NB4 (cell line): ENCODE measurements around the gene GPR132.

Source experiments
- DNase-seq: peaks from one replicate; pipeline ENCODE4 v3.0.0; 2010; ENCODE audit warnings: low read depth
- H3K4me3 ChIP-seq: one replicate; pipeline ENCODE4 v1.5.1; 2011; ENCODE audit warnings: mild to moderate bottlenecking, low read depth, low read length, moderate library complexity
- MYC ChIP-seq: IDR thresholded peaks from 2 replicates; pipeline ENCODE4 v1.6.1; 2011; ENCODE audit warnings: low read depth, low read length
- POLR2A ChIP-seq: IDR thresholded peaks from 2 replicates; pipeline ENCODE4 v1.6.1; 2011; ENCODE audit warnings: mild to moderate bottlenecking; ENCODE audit not compliant: insufficient read length; ENCODE audit errors: extremely low read depth
- TF ChIP-seq, protein P1 (sequence below): IDR thresholded peaks from 2 replicates; pipeline ENCODE4 v1.6.1; 2011; ENCODE audit warnings: low read depth, low read length
- TF ChIP-seq, protein P2 (sequence below): IDR thresholded peaks from one replicate; pipeline ENCODE4 v1.5.1; 2012; ENCODE audit warnings: low read depth, low read length

The GPR132 gene

DNA sequence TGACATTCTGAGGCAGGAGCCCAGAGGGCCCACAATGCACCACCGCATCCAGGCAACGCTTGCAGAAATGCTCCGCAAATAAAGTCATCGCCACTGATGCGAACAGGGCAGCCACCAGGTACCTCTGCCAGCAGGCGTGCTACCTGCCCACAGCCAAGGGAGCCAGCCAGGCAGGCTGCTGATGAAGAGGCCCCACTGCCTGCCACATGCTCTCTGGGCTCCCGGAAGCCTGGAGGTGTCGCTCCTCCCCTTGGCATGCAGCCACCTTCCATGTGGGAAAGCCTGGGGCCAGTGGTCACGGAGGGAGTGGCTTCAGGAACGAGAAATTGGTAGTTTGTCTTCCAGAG, 14.7 kb downstream of the GPR132 start:
- TF ChIP-seq, protein P1, sequence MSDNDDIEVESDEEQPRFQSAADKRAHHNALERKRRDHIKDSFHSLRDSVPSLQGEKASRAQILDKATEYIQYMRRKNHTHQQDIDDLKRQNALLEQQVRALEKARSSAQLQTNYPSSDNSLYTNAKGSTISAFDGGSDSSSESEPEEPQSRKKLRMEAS: no peak
- TF ChIP-seq MYC (no peak), POLR2A (no peak)
- TF ChIP-seq, protein P2, sequence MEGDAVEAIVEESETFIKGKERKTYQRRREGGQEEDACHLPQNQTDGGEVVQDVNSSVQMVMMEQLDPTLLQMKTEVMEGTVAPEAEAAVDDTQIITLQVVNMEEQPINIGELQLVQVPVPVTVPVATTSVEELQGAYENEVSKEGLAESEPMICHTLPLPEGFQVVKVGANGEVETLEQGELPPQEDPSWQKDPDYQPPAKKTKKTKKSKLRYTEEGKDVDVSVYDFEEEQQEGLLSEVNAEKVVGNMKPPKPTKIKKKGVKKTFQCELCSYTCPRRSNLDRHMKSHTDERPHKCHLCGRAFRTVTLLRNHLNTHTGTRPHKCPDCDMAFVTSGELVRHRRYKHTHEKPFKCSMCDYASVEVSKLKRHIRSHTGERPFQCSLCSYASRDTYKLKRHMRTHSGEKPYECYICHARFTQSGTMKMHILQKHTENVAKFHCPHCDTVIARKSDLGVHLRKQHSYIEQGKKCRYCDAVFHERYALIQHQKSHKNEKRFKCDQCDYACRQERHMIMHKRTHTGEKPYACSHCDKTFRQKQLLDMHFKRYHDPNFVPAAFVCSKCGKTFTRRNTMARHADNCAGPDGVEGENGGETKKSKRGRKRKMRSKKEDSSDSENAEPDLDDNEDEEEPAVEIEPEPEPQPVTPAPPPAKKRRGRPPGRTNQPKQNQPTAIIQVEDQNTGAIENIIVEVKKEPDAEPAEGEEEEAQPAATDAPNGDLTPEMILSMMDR: no peak
- H3K4me3 ChIP-seq: no peak overlapping the region
- no peak for DNase-seq

DNA sequence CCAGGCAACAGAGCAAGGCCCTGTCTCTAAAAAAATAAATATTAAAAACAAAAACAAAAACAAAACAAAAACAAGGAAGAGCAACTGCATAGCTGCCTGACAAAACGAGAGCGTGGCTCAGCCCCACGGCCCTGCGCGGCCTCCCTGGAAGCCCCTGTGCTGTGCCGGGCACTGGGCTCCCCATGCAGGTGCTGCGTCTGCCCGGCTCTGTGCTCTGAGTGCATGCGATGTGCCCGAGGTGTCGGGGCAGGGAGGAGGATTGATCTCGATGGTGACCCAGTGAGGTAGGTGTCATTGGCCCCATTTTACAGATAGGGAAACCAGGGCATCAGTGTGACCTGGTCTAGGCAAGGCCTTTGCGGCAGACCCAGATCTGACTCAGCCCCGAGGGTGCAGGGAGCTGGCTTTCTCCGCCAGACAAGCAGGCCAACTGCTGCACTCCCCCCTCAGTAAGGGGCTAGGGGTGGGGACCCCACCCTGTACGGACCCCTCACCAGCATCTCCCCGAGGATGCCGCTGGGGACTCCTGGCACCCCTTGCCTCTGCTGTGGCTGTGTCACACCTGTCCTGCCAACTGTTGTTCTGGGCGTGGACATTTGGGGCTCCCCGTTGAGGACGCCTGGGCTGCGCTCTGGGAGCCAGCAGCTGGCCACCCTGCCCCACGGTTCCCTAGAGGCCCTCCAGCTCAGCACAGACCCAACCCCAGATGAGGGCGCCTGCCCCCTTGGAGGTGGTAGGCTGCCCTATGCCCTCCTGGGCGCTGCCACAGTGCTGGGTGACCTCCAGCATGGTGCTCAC, 15.3 kb downstream of the GPR132 start:
- H3K4me3 ChIP-seq: no peak overlapping the region
- no peak for TF ChIP-seq POLR2A
- TF ChIP-seq, protein P1: no peak
- no peak for TF ChIP-seq MYC
- TF ChIP-seq, protein P2: no peak
- DNase-seq: no peak

DNA sequence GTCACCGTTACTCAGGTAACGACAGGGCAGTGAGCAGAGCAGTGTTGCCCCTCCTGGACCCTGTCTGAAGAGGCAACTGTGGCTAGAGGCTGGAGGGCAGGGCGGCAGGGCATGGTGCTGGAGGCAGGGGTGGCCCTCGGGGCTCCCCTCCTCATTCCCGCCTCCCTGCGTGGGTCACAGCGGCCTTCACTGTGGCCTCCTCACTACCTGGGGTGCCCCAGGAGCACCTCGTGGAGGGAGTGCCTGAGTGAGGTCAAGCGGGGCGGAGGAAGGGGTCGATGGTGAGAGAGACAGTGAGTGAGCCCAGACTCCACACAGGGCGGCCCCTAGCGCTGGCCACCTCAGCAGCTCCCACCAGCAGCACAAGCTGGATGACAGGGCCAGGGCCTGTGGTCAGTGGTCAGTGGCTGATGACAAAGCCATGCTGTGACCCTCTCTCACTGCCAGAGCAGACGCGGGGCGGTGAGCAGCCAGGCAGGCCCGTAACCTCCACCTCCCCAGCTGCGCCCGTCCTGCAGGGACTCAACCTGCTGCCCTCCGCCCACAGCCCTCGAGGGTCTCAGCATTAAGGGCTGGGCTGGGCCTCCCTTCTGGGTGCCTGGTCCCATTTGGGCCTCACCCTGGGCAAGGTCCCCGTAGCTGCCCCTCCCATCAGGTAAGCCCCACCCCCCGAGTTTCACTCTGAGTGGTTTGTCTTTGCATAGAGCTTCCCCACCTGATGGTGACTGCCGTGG, 17.8 kb downstream of the GPR132 start:
- H3K4me3 ChIP-seq: no peak overlapping the region
- TF ChIP-seq, protein P2: no peak
- TF ChIP-seq, protein P1: no peak
- TF ChIP-seq POLR2A: no peak
- TF ChIP-seq MYC: no peak
- DNase-seq: no peak

DNA sequence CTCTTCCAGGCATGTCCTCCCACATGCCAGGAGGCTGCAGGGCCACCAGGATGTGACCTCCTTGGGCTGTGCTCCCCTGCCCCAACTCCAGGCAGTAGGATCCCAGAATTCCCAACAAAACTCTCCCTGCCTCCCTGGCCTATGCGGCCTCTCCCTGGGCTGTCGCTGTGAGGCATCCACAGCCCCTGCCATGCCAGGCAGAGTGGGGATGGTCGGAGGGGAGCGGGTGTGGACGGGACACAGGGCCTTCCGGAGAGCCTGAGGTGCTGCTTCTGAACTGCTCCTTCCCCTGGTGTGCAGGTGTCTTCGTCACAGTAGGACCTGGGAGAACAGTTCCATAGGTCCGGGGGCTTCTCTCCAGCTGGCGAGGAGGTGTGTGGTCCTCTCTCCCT, 18.3 kb downstream of the GPR132 start:
- no peak for DNase-seq
- H3K4me3 ChIP-seq: no peak overlapping the region
- TF ChIP-seq POLR2A: no peak
- TF ChIP-seq MYC: no peak
- TF ChIP-seq, protein P2: no peak
- TF ChIP-seq, protein P1: no peak

DNA sequence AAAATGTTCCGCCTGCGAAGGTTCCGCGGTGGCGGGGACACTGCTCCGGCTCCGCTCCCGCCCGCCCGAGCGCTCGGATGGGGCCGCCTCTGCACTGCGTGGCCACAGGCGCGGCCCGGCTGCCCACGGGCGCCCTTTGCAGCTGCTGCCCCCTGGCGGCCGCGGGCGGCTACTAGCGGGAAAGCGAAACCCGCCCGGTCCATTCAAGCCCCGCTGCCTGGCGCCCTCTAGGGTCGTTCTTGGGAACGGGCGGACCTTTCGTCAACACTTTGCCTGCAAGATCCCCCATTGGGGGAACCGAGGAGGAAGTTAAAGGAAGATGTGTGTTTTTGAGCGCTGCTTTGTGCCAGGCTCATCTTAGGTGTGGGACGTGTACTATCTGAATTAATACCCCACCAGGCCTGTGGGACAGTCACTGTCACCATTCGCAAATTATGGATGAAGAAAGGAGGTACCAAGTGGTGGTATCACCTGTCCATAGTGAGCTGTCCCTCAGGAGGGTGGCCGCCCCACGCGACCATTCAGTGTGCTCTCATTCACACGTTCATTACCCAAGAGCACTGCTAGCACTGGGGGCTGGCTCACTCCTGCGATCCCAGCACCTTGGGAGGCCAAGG, 19.4 kb downstream of the GPR132 start:
- DNase-seq: peak; percentile 91
- no peak overlapping the region for H3K4me3 ChIP-seq
- TF ChIP-seq, protein P2: peak; percentile 95
- TF ChIP-seq, protein P1: no peak
- TF ChIP-seq MYC: peak; percentile 70
- TF ChIP-seq POLR2A: no peak
